NCI-H187 treated with DMSO at 0.1 percent for 48 hours (cell line): Measurements from ENCODE around the gene FAM168A.
"Not testable (repeated sequence)": the region's sequence is repeated elsewhere in the genome, so short reads cannot be mapped to it uniquely, and the experiment has no call there.

Source experiments
- DNase-seq: peaks from one replicate; lab custom pipeline; 2025; lab: John Stamatoyannopoulos, UW

FAM168A gene

DNA sequence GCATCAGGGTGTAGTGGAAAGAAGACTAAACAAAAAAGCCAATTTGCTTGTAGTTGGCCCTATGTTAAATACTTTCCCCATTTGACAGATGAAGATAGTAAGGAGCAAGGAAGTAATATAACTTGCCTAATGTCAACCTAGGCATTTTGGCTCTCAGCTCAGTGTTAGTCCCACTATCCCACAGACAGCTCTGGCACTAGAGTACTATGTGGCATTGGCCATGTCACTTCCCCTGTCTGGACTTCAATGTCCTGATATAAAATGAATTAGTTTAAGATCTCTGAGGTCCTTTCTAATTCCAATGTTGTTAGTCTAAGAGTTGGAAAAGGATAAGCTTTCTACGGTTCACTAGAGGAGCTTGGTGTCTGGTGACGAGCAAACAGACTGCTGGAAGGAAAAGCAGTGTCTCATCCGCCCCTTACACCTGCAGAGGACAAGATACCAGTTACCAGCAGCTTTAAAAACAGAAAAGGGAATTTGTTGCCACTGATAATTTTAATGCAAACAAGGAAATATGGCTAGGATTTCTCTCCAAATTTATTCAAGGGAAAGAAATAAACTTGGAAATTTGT lies 129.2 kb downstream of the FAM168A start:
- no peak for DNase-seq

DNA sequence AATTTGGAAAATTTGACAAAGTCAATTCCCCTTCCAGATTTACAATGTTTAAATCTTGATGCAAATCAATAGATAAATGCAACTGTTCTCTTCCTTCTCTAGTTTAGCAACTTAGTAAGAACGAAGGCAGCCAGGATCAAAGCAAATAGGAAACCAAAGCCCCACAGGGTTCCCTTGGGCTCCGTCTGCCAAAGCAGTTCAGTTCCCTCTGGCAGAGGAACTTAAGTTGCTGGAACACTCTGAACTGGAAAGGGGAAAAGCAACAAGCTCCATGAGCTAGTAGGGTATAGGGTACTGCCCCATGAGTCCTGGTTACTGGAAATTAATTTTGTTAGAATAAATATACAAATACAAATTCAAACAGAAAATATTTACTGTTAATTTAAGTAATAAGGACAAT lies 130.4 kb downstream of the FAM168A start:
- DNase-seq: no peak

DNA sequence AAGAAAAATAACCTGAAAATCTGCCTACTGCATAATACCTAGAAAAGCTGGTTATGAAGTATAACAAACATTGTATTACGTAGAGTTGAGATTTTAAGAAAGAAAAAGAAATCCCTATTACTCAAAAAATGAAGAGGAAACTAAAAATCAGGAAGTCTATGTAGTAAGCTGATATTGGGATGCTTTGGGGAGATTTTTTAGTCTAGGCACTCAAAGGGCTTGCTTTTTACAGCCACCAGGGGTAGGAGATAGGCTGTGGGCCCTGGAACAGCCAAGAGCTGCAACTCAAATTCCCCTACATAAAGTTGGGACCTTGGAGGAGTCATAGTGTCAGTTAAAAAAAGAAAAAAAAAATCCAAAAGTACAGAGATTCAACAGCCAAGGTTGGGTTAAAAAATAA lies 131.3 kb downstream of the FAM168A start:
- DNase-seq: no peak

DNA sequence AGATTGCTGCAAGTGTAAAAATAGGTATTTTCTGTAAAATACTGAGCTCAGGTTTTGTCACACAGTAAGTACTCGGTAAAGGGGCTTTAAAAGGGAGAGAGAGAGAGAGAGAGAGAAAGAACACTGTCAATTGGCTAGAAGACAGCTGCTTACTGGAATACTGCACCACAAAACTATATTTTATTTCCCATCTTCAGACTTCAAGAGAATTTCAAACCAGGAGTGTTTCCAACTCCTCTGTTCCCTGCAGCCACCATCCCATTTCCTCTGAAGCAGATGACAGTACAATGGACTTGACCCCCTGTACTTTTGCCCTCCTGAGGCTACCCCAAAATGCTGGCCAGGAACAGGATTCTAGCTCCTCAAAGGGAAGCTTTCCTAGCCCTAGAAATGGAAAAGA lies 132.0 kb downstream of the FAM168A start:
- no peak for DNase-seq

DNA sequence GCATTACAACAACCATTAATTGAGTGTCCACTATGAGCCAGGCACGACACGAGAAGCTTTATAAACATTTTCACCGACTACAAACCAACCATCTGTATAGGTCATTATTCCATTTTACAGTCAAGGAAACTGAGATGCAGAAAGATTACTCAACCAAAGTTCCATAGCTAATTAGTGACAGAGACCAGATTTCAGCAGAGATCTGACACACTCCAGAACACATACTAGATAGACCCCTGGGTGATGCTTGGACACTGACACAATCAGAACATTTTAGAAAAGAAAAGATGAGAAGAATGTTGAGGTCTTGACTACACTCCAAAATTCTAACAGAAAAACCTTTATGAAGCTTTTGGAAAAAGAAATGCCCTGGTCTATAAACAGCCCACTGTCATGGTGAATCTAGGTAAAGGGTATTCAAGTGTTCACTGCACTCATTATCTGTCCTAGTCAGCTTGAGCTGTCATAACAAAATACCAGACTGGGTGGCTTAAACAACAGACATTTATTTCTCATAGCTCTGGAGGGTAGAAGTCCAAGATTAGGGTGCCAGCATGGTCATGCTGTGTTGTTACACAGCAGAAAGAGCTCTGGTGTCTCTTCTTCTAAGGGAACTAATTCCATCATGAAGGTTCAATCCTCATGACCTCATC lies 132.8 kb downstream of the FAM168A start:
- DNase-seq: no peak

DNA sequence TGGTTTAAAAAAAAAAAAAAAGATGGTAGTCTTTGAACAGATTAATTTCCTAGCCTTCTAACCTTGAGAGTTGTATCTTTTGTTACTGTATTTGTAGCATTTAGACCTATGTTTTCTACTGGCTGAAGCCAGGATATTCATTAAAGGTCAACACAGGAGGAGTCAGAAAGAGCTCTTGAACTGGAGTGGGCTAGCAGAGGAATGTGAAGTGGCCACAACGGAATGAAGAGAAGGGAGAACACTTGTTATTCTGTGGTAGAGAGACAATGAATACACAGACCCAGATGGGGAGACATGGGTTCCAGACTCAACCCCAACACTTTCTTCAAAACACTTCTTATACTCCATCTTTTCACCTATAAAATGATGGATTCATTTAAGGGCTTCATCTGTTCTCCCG lies 133.6 kb downstream of the FAM168A start:
- no peak for DNase-seq

DNA sequence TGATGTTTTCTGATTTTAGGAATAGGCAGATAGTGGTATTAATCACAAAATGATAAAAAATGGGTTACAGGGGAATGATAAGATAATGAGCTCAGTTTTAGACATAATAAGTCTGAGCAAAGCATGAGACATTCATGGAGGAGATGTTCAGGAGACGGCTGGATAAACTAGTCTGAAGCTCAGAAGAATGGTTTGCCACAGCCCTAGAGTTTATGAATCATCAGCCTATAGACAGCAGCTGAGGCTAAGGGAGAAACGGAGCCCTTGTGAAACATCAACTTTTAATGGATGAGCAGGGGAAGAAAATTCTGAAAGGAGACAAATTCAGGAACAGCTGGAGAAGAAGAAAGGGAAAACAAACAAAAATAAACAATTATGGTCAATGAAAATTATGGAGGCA lies 134.6 kb downstream of the FAM168A start:
- DNase-seq: no peak

DNA sequence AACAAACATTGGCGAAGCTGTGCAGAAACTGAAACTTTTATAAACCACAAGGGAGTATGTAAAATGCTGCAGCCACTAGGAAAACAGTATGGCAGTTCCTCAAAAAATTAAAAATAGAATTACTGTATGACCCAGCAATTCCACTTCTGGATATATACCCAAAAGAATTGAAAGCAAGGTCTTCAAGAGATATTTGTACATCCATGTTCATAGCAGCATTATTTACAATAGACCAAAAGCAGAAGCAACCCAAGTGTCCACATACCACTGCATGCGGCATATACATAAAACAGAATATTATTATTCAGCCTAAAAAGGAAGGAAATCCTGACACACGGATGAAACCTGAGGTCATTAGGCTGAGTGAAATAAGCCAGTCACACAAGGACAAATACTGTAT lies 135.9 kb downstream of the FAM168A start:
- DNase-seq: no peak

DNA sequence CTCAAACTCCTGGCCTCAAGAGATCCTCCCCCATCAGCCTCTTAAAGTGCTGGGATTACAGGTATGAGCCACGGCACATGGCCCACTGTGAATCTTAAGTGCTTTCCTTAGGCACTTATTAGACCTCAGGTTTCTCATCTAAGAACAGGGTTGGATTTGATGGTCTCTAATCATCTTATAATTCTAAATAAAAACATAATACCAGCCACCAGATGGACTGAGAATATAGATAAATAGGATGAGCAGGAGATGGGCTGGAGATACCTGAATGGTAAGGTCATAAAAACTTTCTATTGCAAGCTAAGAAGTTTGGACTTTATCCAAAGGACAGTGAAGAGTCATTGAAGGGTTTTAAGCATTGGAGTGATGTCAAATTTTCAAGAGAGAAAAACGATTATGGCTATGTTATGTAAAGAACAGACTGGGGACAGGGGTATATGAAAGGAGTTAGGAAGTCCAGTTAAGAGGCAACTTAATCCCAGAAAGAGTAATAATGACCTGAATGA lies 136.5 kb downstream of the FAM168A start:
- no peak for DNase-seq

DNA sequence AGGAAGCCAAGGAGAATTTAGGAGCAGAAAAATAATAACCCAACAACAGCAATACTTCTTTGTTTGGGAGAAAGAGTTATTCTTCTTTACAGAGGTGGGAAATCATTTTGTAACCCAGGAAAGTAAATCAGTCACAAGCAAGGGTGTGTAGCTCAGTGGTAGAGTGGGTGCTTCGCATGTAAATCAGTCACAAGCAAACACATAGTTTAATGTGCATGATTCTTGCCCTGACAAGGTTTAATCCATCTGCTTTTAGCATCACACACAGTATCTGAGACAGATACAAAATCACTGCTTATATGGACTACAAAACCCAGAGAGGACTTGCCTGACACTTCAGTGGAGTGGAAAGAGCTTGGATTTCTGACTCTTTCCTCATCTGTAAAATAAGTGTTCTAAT lies 139.7 kb downstream of the FAM168A start:
- no peak for DNase-seq

DNA sequence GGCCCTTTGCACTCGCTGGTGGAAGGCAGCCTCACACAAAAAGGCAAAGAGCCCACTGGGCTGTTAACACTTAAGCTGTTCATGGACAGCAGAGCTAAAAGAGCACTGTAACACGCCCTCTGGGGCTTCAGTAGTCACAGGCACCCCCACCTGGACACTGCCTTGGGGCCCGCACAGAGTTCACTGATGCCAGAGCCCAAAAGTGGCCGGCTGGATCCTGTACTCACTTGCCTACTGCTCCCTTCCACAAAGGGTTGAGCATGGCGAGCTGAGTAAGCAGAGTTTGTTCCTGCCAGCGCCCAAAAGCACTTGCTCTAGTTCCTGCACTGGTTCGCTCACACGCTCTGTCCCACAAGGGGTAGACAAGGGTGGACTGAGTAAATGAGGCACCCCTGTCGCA lies 142.9 kb downstream of the FAM168A start:
- DNase-seq: no peak

DNA sequence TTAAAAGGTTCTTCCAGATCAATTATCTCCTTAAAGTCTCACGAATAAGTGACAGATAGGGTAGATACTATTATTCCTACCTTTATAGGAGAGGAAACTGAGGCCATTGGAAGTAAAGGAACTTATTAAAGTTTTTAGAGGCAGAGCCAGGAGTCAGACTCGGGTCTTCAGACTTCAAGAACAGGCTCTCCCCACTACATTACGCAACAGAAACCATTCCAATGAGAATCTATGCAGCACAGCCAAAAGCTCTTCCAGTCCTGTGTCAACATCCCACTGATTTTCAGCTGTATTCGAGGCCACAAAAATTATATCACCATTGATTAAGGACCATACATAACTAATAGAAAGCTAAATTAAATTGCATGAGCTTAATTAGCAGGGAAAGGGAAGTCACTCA lies 144.3 kb downstream of the FAM168A start:
- no peak for DNase-seq

DNA sequence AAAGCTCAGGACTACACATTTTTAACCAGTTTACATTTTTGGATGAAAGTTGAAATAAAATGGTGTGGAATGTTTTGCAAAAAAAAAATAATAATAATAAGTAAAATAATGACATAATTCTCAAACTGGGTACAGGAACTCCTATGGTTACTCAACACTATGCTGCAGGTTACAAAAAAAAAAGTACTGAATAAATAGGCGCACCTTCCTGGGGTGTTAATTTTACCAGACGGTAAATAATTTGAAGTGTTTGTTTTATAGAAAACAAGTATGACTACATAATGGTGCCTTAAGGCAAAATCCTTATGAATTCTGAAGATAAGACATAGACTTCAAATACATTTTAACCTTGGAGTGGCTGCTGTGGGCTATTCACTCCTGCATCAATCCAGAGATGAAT lies 145.2 kb downstream of the FAM168A start:
- no peak for DNase-seq

DNA sequence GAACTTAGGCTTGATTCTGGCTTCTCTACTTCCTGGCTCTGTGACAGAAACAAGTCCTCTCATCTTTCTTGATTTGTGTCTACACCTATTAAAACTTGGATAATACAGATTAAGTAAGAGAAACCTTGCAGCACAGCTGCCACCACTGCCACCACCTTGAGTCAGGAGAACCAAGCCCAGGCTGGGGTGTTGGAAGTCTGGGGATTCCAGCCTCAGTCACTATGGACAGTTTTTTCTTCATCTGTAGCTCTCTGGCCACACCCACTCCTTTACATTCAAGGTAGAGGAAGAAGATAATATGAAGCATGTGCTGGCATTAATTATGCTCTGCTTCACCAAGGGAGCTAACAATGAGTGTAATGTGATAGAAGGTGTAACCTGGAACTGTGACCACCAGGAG lies 146.0 kb downstream of the FAM168A start:
- no peak for DNase-seq

DNA sequence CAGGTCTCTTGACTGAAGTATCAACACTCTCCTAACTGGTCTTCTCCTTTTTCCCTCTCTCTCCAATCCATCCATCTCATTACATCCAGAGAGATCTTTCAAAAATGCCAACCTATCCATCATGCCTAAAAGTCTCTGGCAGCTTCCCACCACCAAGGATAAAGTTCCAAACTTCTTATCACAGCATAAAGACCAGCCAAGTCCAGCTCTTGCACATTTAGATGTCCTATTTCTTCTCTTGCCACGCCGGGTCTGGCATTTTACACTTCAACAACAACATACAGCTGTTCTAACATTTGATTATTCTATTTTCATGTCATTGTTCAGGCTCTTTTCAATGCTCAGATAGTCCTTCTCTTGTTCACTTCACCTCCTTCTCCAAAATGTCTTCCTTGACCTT lies 151.1 kb downstream of the FAM168A start:
- DNase-seq: no peak

DNA sequence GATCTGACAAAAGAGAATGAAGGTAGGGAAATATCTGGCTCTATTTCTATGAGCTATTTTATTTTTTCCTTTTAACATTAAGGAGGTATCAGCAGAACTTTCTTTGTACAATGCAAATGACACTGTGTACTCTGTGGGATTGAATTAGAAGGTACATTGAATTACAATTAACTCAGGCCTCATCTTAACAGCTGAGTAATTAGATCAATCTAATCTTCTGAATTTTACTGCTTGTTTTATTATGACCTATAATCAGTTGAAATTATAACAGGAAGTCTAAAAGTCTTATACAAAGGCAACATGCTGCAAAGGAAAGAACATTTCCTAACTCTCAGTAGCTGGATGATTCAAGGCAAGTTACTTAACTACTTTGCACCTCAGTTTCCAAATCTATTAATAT lies 151.9 kb downstream of the FAM168A start:
- no peak for DNase-seq

DNA sequence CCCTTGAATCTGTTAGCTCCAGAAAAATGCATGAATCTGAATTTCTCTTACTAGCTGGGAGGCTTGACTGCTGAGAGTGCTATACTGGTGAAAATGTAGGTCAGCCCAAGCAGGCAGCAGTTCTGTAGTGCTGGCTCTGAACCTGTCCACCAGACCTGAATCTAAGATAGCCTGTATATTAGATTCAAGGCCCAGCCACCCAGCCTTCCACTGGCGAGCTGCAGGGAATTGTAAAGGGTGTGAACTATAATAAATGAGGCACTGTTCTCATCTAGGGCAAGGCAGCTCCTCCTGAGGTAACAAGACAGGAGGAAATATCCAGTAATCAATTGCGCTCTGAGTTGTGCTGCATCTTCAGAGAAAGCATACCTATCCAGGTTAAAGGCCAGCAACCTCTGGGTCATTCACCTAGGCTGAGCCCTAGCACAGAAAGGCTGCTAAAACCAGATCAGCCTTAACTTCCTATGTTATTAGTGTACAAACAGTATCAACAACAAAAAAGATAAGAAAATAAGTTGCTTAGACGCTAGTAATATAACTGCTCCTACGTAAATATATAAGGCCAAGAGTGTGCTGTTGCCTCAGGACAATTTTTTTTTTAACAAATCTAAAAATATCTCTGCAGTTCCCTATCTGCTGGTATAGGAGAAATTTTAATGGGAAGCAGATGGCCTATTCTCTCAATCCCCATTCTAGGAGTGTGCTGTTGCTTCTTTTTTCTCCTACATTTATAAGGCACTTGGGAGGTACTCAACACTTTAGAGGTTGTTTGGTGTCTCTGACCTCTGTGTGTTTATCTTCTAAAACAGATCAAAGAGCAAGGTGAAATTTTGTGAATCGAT lies 158.7 kb downstream of the FAM168A start:
- DNase-seq: no peak

DNA sequence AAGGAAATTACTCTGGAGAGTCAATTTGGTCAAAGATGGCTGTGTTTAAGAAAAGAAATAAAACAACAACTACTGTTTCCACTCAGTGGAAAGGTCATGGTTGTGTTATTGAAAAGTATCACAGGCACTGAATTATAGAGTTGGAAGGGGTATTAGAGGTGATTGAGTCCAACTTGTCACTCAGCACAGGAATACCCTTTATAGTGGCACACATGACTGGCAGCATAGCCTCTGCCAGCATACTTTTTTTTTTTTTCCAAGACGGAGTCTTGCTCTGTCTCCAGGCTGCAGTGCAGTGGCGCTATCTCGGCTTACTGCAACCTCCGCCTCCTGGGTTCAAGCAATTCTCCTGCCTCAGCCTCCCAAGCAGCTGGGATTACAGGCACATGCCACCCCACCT lies 161.1 kb downstream of the FAM168A start:
- DNase-seq: not testable (repeated sequence)

DNA sequence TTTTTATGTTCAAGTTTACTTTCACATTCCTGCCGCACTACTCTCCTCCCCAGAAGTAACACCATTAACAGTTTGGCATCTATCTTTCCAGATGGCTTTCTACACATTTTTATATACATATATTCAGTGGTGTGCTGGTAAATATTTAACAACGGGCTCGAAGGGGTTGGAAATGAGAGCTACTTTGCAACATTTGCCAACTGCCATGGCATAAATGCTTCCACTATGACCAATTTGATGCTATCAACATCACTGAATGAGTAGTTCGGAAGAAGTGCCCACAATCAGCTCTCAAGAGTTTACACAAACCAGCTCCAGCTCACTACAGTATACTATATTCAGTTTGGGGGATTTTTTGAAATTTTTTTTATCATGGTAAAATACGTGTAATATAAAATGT lies 166.5 kb downstream of the FAM168A start:
- DNase-seq: no peak

DNA sequence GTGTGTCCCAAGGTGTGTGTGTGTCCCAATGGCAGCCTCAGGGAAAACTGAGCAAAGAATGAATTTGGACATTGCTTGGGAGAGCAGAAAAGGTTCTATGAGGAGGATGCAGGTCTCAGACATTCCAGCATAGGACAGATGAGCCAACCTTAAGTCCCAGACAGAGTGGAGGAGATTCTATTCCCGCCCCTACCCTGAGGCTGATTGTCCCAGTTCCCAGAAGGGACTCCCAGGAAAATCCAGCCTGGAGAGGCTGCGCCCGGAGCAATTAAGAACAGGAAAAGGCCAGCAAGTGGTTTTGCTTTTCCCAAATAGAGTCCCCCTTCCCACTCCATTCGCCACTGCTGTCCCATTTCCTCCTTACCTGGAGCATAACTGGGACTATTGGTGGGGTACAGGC lies 167.6 kb downstream of the FAM168A start:
- DNase-seq: no peak

DNA sequence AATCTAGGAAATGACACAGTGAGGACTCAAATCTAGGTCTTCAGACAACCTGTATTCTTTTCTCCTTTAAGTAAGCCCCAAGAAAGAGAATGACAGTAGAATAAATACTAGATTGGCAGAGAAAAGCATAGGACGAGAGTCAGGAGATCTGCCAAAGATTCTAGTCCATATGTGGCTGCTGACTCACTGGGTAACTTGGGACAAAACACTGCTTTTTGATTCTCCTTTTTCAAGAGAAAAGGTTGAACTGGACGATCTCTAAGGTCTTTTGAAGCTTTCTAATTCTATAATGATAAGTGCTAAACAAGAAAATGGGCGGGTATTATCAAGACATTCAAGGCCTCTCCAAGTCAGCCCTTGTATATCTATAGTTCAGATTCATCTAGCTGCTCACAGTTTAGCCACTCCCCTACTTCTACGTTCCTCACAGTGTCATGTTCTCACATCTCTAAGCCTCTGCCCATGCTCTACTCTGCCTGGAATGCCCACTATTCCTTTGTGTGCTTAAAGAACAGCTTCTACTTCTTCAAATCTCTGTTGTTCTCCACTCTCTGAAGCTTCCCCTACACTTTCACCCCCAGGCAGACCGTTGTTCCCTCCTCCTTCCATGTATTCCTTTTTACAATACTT lies 168.7 kb downstream of the FAM168A start:
- DNase-seq: no peak

DNA sequence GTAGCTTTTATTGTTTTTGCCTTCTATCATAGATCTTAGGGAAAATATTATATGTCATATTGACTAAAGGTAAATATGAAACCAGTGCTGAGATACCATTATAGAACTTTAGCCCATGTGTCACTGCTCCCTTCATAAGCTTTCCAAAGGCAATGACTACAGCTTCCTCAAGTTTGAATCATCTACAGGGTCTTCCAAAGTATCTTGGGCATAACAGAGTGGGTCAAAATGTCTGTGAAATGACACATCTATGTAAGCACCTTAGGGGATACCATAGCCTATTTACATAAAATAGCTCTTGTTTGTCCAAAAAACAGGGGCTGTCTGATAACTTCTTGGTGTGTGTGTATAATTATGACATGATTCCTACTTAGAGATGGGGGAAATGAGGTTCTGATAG lies 169.2 kb downstream of the FAM168A start:
- DNase-seq: no peak

DNA sequence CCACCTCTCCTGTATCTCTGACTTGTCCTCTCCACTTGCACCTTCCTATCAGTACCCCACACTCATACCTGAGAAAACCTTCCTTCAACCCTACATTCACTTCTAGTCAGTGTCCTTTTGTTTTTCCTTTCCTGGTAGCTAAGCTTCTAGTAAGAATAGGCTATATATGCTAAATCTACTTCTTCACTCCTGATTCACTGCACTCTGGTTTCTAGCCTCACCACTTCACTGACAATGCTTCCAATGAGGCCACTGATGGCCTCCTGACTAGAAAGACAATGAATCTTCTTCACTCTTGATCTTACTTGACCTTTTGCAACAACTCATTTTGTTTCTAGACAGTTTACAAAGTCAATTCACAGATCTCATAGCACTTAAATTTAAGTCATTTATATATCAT lies 169.7 kb downstream of the FAM168A start:
- DNase-seq: no peak
